ENCODE results near the gene TSHZ2.

The TSHZ2 gene

GRCh38 chr20:53231061-53231460, 258.9 kb downstream of the TSHZ2 start:
- no peak for TF ChIP-seq REST (IDR thresholded peaks at IDR 0.05; ENCODE audit: low read depth)
- no peak for TF ChIP-seq NFIC (IDR thresholded peaks at IDR 0.05)
- TF ChIP-seq, protein P1, sequence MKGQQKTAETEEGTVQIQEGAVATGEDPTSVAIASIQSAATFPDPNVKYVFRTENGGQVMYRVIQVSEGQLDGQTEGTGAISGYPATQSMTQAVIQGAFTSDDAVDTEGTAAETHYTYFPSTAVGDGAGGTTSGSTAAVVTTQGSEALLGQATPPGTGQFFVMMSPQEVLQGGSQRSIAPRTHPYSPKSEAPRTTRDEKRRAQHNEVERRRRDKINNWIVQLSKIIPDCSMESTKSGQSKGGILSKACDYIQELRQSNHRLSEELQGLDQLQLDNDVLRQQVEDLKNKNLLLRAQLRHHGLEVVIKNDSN (IDR thresholded peaks at IDR 0.05), result no peak
- TF ChIP-seq EGR1 (IDR thresholded peaks at IDR 0.05), result no peak
- TF ChIP-seq YY1 (IDR thresholded peaks at IDR 0.05; ENCODE audit: low read depth), result no peak
- TF ChIP-seq ZBTB7A (IDR thresholded peaks at IDR 0.05; ENCODE audit: low read depth), result no peak
- TF ChIP-seq EP300 (IDR thresholded peaks at IDR 0.05; ENCODE audit: borderline replicate concordance), result no peak
- no peak for TF ChIP-seq TCF12 (IDR thresholded peaks at IDR 0.05; ENCODE audit: low read depth)
- no peak for TF ChIP-seq FOXM1 (IDR thresholded peaks at IDR 0.05; ENCODE audit: borderline replicate concordance, low read depth)
- TF ChIP-seq, protein P2, sequence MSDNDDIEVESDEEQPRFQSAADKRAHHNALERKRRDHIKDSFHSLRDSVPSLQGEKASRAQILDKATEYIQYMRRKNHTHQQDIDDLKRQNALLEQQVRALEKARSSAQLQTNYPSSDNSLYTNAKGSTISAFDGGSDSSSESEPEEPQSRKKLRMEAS (IDR thresholded peaks at IDR 0.05), result no peak
- no peak for TF ChIP-seq CEBPB (IDR thresholded peaks at IDR 0.05)
- no peak for TF ChIP-seq RAD21 (IDR thresholded peaks at IDR 0.05; ENCODE audit: low read depth)
- no peak for TF ChIP-seq CREB1 (IDR thresholded peaks at IDR 0.05; ENCODE audit: low read depth)
- no peak for TF ChIP-seq TEAD4 (IDR thresholded peaks at IDR 0.05)
- TF ChIP-seq TAF1 (IDR thresholded peaks at IDR 0.05; ENCODE audit: low read depth), result no peak

DNA sequence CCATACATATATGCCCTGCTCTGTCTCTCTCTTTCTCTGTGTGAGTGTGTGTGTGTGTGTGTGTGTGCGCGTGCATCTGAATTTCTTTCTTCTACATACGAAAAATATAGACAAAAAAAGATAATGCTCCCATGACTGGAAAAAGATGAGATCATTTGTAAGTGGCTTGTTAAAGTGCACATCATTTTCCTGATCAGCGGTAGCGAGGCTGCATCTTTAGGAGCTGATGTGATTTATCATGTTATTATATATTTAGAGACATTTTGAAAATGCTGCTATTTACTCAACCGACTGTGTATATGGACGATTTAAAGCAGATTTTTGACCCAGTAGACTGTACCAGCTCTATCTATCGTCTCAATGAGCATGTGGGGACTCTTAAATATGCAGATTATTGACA, 265.3 kb downstream of the TSHZ2 start:
- no peak for TF ChIP-seq NFIC (IDR thresholded peaks at IDR 0.05)
- TF ChIP-seq CREB1 (IDR thresholded peaks at IDR 0.05; ENCODE audit: low read depth), result no peak
- TF ChIP-seq, protein P2 (IDR thresholded peaks at IDR 0.05), result no peak
- TF ChIP-seq YY1 (IDR thresholded peaks at IDR 0.05; ENCODE audit: low read depth), result no peak
- no peak for TF ChIP-seq ZBTB7A (IDR thresholded peaks at IDR 0.05; ENCODE audit: low read depth)
- TF ChIP-seq EP300 (IDR thresholded peaks at IDR 0.05; ENCODE audit: borderline replicate concordance), result no peak
- TF ChIP-seq FOXM1 (IDR thresholded peaks at IDR 0.05; ENCODE audit: borderline replicate concordance, low read depth), result no peak
- TF ChIP-seq TAF1 (IDR thresholded peaks at IDR 0.05; ENCODE audit: low read depth), result no peak
- no peak for TF ChIP-seq RAD21 (IDR thresholded peaks at IDR 0.05; ENCODE audit: low read depth)
- TF ChIP-seq EGR1 (IDR thresholded peaks at IDR 0.05), result no peak
- no peak for TF ChIP-seq CEBPB (IDR thresholded peaks at IDR 0.05)
- TF ChIP-seq, protein P1 (IDR thresholded peaks at IDR 0.05), result no peak
- TF ChIP-seq TCF12 (IDR thresholded peaks at IDR 0.05; ENCODE audit: low read depth), result no peak
- TF ChIP-seq TEAD4 (IDR thresholded peaks at IDR 0.05), result no peak
- TF ChIP-seq REST (IDR thresholded peaks at IDR 0.05; ENCODE audit: low read depth), result no peak

DNA sequence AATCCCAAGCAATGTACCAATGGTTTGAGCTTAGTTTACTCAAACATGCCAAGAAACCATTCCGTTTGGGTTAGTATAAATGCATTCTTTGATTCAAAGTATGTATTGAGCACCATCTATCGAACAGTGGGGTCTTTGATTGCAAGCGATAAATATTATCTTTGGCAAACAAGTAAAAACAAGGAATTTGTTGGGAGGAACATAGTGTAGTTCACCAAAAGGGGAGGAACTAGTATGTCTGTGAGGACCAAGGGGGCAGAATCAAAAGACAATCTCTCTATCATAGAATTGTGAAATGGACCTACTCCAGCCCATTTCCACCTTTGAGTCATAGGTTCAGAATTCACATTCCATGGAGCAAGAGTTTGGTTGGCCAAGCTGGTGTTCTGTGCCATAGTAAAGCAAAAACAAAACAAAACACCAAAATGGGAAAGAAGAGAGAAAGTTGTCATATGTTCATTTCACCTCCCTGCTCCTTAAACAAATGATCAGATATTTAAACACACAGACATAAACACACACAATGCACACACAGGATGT, 266.0 kb downstream of the TSHZ2 start:
- TF ChIP-seq CREB1 (IDR thresholded peaks at IDR 0.05; ENCODE audit: low read depth), result no peak
- TF ChIP-seq REST (IDR thresholded peaks at IDR 0.05; ENCODE audit: low read depth), result no peak
- TF ChIP-seq YY1 (IDR thresholded peaks at IDR 0.05; ENCODE audit: low read depth), result no peak
- TF ChIP-seq RAD21 (IDR thresholded peaks at IDR 0.05; ENCODE audit: low read depth), result no peak
- no peak for TF ChIP-seq EGR1 (IDR thresholded peaks at IDR 0.05)
- no peak for TF ChIP-seq ZBTB7A (IDR thresholded peaks at IDR 0.05; ENCODE audit: low read depth)
- no peak for TF ChIP-seq NFIC (IDR thresholded peaks at IDR 0.05)
- no peak for TF ChIP-seq TCF12 (IDR thresholded peaks at IDR 0.05; ENCODE audit: low read depth)
- TF ChIP-seq CEBPB (IDR thresholded peaks at IDR 0.05), result no peak
- no peak for TF ChIP-seq FOXM1 (IDR thresholded peaks at IDR 0.05; ENCODE audit: borderline replicate concordance, low read depth)

DNA sequence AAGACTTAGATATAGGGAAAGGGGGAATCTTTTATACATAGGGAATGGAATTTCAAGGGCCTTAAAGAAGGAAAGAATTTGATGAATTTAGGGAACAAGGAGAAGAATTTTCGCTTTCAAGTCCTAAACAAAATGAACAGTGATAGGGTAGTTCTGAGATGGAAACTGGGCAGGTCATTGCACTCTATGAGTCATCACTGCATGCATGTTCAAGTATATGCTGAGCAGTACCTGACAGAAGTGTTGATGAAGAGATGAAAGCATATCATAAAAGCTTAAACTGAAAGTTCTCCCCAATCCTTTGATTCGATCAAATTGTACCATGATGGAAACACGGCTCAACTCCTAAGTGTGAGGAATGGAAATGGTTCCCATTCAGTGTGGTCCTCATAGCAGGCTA, 271.0 kb downstream of the TSHZ2 start:
- no peak for TF ChIP-seq CEBPB (IDR thresholded peaks at IDR 0.05)
- no peak for TF ChIP-seq NFIC (IDR thresholded peaks at IDR 0.05)
- TF ChIP-seq EGR1 (IDR thresholded peaks at IDR 0.05), result no peak
- TF ChIP-seq ZBTB7A (IDR thresholded peaks at IDR 0.05; ENCODE audit: low read depth), result no peak
- no peak for TF ChIP-seq CREB1 (IDR thresholded peaks at IDR 0.05; ENCODE audit: low read depth)
- no peak for TF ChIP-seq FOXM1 (IDR thresholded peaks at IDR 0.05; ENCODE audit: borderline replicate concordance, low read depth)
- TF ChIP-seq EP300 (IDR thresholded peaks at IDR 0.05; ENCODE audit: borderline replicate concordance), result no peak

Data from Ishikawa (cell line).